Parathyroid adenoma (tissue), 2 donors: ENCODE data around the gene MYH14.
"Not testable (repeated sequence)": the region's sequence is repeated elsewhere in the genome, so short reads cannot be mapped to it uniquely, and the experiment has no call there.

Experiments
- H2AFZ ChIP-seq: fragments of 300-600 bp; sonication (generic); one replicate; pipeline ENCODE4 v1.7.0; 2017; ENCODE audit warnings: antibody characterized with exemption, mild to moderate bottlenecking
- H3K27ac ChIP-seq: fragments of 300-600 bp; sonication (generic); one replicate; pipeline ENCODE4 v1.7.0; 2017
- H3K27me3 ChIP-seq: fragments of 300-600 bp; sonication (generic); one replicate; pipeline ENCODE4 v1.7.0; 2017; ENCODE audit warnings: low read length; ENCODE audit not compliant: control insufficient read depth, insufficient read depth
- H3K36me3 ChIP-seq: fragments of 300-600 bp; sonication (generic); one replicate; pipeline ENCODE4 v1.7.0; 2017; ENCODE audit warnings: low read length; ENCODE audit not compliant: control insufficient read depth, insufficient read depth
- H3K4me1 ChIP-seq: fragments of 300-600 bp; sonication (generic); one replicate; pipeline ENCODE4 v1.7.0; 2017; ENCODE audit warnings: control low read depth
- H3K4me2 ChIP-seq: fragments of 300-600 bp; sonication (generic); one replicate; pipeline ENCODE4 v1.7.0; 2017; ENCODE audit warnings: low read length
- H3K4me3 ChIP-seq: fragments of 300-600 bp; sonication (generic); one replicate; pipeline ENCODE4 v1.7.0; 2017; ENCODE audit warnings: low read depth, low read length
- H3K79me2 ChIP-seq: fragments of 300-600 bp; sonication (generic); one replicate; pipeline ENCODE4 v1.7.0; 2017; ENCODE audit warnings: control low read depth
- H3K9ac ChIP-seq: fragments of 300-600 bp; sonication (generic); one replicate; pipeline ENCODE4 v1.7.0; 2017; ENCODE audit warnings: mild to moderate bottlenecking
- H3K9me3 ChIP-seq: fragments of 300-600 bp; sonication (generic); one replicate; pipeline ENCODE4 v1.7.0; 2017; ENCODE audit warnings: low read length; ENCODE audit not compliant: control insufficient read depth
- CTCF ChIP-seq: fragments of 300-600 bp; sonication (generic); IDR thresholded peaks from one replicate; pipeline ENCODE4 v1.7.0; 2017; ENCODE audit warnings: antibody characterized with exemption, mild to moderate bottlenecking
- donor health status: primary hyperparathyroidism.

Gene MYH14

GRCh38 chr19:50334741-50335421, 131.5 kb downstream of the MYH14 start:
- peaks cover 11% of the 10 kb centered on the region for H3K4me1 ChIP-seq
- no peak for TF ChIP-seq CTCF
- no peak overlapping the region for H3K4me2 ChIP-seq
- no peak overlapping the region for H3K9ac ChIP-seq
- H3K27ac ChIP-seq: no peak overlapping the region
- no peaks in the 10 kb centered on the region for H3K9me3 ChIP-seq
- H2AFZ ChIP-seq: no peak overlapping the region
- H3K79me2 ChIP-seq: peaks cover 3% of the 10 kb centered on the region
- no peaks in the 10 kb centered on the region for H3K36me3 ChIP-seq
- H3K27me3 ChIP-seq: no peaks in the 10 kb centered on the region
- H3K4me3 ChIP-seq: no peak overlapping the region

GRCh38 chr19:50337031-50337430, 133.6 kb downstream of the MYH14 start:
- not testable (repeated sequence) for H3K27ac ChIP-seq, H3K9me3 ChIP-seq, H3K4me3 ChIP-seq, H3K27me3 ChIP-seq, H3K36me3 ChIP-seq, H2AFZ ChIP-seq, H3K9ac ChIP-seq, H3K79me2 ChIP-seq, H3K4me2 ChIP-seq, H3K4me1 ChIP-seq

GRCh38 chr19:50340331-50340730, 136.9 kb downstream of the MYH14 start:
- no peaks in the 10 kb centered on the region for H3K27me3 ChIP-seq
- no peak overlapping the region for H3K4me2 ChIP-seq
- no peaks in the 10 kb centered on the region for H3K9me3 ChIP-seq
- no peak overlapping the region for H3K4me3 ChIP-seq
- no peak for TF ChIP-seq CTCF
- no peak overlapping the region for H3K27ac ChIP-seq
- no peak overlapping the region for H3K9ac ChIP-seq
- H3K4me1 ChIP-seq: no peaks in the 10 kb centered on the region
- no peak overlapping the region for H2AFZ ChIP-seq
- no peaks in the 10 kb centered on the region for H3K79me2 ChIP-seq
- H3K36me3 ChIP-seq: no peaks in the 10 kb centered on the region

GRCh38 chr19:50341091-50341564, 137.7 kb downstream of the MYH14 start:
- H3K79me2 ChIP-seq: no peaks in the 10 kb centered on the region
- no peak overlapping the region for H2AFZ ChIP-seq
- no peak overlapping the region for H3K4me3 ChIP-seq
- H3K36me3 ChIP-seq: no peaks in the 10 kb centered on the region
- no peak overlapping the region for H3K4me2 ChIP-seq
- no peaks in the 10 kb centered on the region for H3K27me3 ChIP-seq
- H3K4me1 ChIP-seq: no peaks in the 10 kb centered on the region
- H3K9ac ChIP-seq: no peak overlapping the region
- H3K27ac ChIP-seq: no peak overlapping the region
- H3K9me3 ChIP-seq: no peaks in the 10 kb centered on the region
- no peak for TF ChIP-seq CTCF

GRCh38 chr19:50344661-50345318, 141.4 kb downstream of the MYH14 start:
- no peaks in the 10 kb centered on the region for H3K36me3 ChIP-seq
- no peak overlapping the region for H3K9ac ChIP-seq
- no peaks in the 10 kb centered on the region for H3K27me3 ChIP-seq
- H3K4me1 ChIP-seq: peaks cover 4% of the 10 kb centered on the region
- no peaks in the 10 kb centered on the region for H3K79me2 ChIP-seq
- no peak overlapping the region for H3K4me3 ChIP-seq
- H2AFZ ChIP-seq: no peak overlapping the region
- H3K27ac ChIP-seq: no peak overlapping the region
- no peak overlapping the region for H3K4me2 ChIP-seq
- TF ChIP-seq CTCF: no peak
- H3K9me3 ChIP-seq: no peaks in the 10 kb centered on the region

GRCh38 chr19:50347089-50347581, 143.7 kb downstream of the MYH14 start:
- not testable (repeated sequence) for H3K4me3 ChIP-seq, H3K36me3 ChIP-seq, H3K9ac ChIP-seq, H3K9me3 ChIP-seq, H3K27me3 ChIP-seq, H3K4me1 ChIP-seq, H2AFZ ChIP-seq, H3K79me2 ChIP-seq
- Histone ChIP-seq H3K27ac (peak overlapping the region; percentile 52), H3K4me2 (peak overlapping the region; percentile 51)
